ENCODE measurements around the gene NCOA7.
"Not testable (repeated sequence)": the region's sequence is repeated elsewhere in the genome, so short reads cannot be mapped to it uniquely, and the experiment has no call there.

Gene NCOA7

DNA sequence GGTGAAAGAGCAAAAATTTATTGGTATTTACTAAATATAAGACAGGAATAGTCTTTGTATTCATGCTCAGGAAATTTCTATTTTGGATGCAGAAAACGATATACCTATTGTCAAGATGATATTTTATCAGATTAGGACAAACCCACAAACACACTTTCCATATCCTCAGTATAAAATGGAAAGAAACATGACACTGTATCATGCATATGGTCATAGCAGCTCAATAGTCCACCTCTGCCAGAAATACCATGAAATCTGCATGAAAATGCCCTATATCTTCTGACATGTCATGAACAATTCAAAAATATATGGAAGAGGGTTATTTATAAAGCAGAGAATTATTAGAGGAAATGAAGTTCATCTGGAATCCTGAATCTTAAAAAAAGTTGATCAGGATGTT is 154.1 kb downstream of the NCOA7 start:
- Histone ChIP-seq H3K9ac (ENCODE audit: low read depth, low read length) (no peak overlapping the region), H3K27ac (ENCODE audit: low read depth, low read length) (no peak overlapping the region), H3K36me3 (ENCODE audit: insufficient read depth, low read length) (no peaks in the 10 kb centered on the region), H3K27me3 (ENCODE audit: insufficient read depth, low read length) (no peaks in the 10 kb centered on the region), H3K4me3 (ENCODE audit: low read length) (no peak overlapping the region), H3K9me3 (ENCODE audit: insufficient read depth, low read depth, low read length) (no peaks in the 10 kb centered on the region), H3K4me1 (ENCODE audit: insufficient read depth, low read length) (no peaks in the 10 kb centered on the region)
- 83% methylated on average over 1 of the region's 1 CpG for WGBS

DNA sequence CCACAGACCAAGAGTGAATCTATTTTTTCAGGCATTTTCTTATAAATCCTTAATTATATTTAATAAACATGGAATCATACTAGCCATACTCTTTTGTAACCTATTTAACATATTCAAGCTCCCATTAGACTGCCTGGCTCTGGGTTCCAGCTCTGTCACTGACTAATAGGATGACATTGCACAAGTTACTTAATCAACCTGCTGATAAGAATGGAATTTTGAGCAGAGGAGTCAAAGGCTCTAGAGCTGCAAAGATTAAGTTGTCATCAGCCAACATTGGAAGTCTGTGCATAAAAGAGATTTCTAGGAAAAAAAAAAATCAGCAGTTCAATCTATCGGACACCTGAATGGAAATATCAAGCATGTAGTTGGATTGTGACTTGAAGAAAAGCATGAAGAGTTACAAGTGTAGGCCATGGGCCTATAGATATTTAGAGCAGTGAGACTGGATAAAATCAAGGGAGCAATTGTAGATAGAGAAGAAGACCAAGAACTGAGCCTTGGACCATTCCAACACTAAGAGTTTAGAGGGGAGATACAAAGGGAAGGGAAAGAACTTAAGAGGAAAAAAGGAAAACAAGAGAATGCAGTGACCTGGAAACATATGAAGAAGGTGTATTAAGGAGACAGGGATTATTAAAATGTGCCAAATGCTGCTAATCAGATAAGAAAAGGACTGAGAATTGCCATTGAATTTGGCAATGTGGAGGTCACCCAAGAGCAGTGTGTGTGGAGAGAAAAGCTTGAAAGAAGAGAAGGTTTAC is 154.8 kb downstream of the NCOA7 start:
- H3K9me3 ChIP-seq (ENCODE audit: insufficient read depth, low read depth, low read length) = no peaks in the 10 kb centered on the region
- 94% methylated on average over 1 of the region's 1 CpG for WGBS
- H3K9ac ChIP-seq (ENCODE audit: low read depth, low read length) = no peak overlapping the region
- no peaks in the 10 kb centered on the region for H3K36me3 ChIP-seq (ENCODE audit: insufficient read depth, low read length)
- no peaks in the 10 kb centered on the region for H3K4me1 ChIP-seq (ENCODE audit: insufficient read depth, low read length)
- no peak overlapping the region for H3K4me3 ChIP-seq (ENCODE audit: low read length)
- H3K27ac ChIP-seq (ENCODE audit: low read depth, low read length) = no peak overlapping the region
- no peaks in the 10 kb centered on the region for H3K27me3 ChIP-seq (ENCODE audit: insufficient read depth, low read length)

DNA sequence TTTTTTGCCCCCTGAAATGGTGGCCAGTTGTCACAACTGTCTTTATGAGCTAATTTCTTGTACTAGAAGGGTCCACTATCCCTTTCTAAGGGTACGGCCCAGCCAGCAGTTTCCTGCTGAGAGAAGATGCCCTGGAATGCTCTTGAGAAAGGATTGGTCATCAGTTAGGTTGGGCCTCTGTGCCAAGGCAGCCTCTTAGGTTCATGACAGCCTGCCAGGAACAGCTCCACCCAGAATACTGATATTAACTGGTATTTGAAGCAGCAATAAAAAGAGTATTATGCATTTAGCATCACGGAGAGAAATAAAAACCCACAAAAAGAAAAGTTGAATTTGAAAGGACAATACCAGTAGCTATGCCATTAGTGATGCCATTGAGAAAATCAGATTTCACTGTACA is 156.9 kb downstream of the NCOA7 start:
- Histone ChIP-seq H3K4me1 (ENCODE audit: insufficient read depth, low read length) (no peaks in the 10 kb centered on the region), H3K27me3 (ENCODE audit: insufficient read depth, low read length) (no peaks in the 10 kb centered on the region), H3K4me3 (ENCODE audit: low read length) (no peak overlapping the region), H3K27ac (ENCODE audit: low read depth, low read length) (no peak overlapping the region), H3K9me3 (ENCODE audit: insufficient read depth, low read depth, low read length) (peaks cover 5% of the 10 kb centered on the region; the same call in 1 of the 2 replicates), H3K9ac (ENCODE audit: low read depth, low read length) (no peak overlapping the region), H3K36me3 (ENCODE audit: insufficient read depth, low read length) (no peaks in the 10 kb centered on the region)
- WGBS = 82% methylated on average over 1 of the region's 2 CpGs

DNA sequence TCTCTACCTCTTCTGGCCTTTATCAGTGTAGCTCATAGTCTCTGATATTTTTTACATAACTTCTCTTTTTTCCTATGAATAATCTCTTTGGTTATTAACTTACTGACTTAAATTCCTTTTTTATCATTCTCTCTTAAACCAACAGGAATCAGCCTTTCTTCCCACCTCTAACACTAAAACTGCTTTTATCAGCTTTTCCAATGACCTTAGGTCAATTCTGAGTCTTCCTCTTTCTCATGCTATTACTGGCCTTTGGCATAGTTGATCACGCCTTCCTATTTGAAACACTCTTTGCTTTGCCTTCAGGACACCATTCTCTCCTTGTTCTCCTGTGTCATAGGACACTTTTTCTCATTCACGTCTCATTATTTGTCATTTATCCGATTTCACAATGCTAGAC is 157.7 kb downstream of the NCOA7 start:
- H3K36me3 ChIP-seq (ENCODE audit: insufficient read depth, low read length) = no peaks in the 10 kb centered on the region
- peaks cover 8% of the 10 kb centered on the region; the same call in 1 of the 2 replicates for H3K9me3 ChIP-seq (ENCODE audit: insufficient read depth, low read depth, low read length)
- H3K4me3 ChIP-seq (ENCODE audit: low read length) = no peak overlapping the region
- WGBS = 87% methylated on average over 3 of the region's 3 CpGs
- H3K27me3 ChIP-seq (ENCODE audit: insufficient read depth, low read length) = no peaks in the 10 kb centered on the region
- no peaks in the 10 kb centered on the region for H3K4me1 ChIP-seq (ENCODE audit: insufficient read depth, low read length)
- no peak overlapping the region for H3K27ac ChIP-seq (ENCODE audit: low read depth, low read length)
- no peak overlapping the region for H3K9ac ChIP-seq (ENCODE audit: low read depth, low read length)

DNA sequence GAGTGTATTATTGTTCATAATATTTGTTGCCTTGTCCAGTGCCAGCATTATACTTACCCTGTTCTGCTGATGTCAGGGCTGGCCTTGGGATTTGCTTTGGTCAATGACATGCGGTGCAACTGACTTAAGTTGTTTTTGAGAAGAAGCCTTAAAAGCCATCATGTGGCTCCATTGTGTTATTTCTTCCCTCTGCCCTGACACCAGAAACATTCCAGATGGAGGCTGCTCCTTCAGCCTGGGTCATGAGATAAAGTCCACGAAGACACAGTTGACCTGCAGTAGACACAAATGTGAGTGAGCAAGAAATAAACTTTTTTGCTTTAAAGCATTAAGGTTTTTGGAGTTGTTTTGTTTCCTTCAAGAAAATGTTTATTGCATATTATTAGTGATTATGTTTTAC is 158.3 kb downstream of the NCOA7 start:
- Histone ChIP-seq H3K36me3 (ENCODE audit: insufficient read depth, low read length) (no peaks in the 10 kb centered on the region), H3K4me3 (ENCODE audit: low read length) (no peak overlapping the region), H3K27ac (ENCODE audit: low read depth, low read length) (no peak overlapping the region), H3K4me1 (ENCODE audit: insufficient read depth, low read length) (no peaks in the 10 kb centered on the region), H3K27me3 (ENCODE audit: insufficient read depth, low read length) (no peaks in the 10 kb centered on the region), H3K9ac (ENCODE audit: low read depth, low read length) (no peak overlapping the region), H3K9me3 (ENCODE audit: insufficient read depth, low read depth, low read length) (peaks cover 8% of the 10 kb centered on the region; the same call in 1 of the 2 replicates)
- 95% methylated on average over 2 of the region's 2 CpGs for WGBS

DNA sequence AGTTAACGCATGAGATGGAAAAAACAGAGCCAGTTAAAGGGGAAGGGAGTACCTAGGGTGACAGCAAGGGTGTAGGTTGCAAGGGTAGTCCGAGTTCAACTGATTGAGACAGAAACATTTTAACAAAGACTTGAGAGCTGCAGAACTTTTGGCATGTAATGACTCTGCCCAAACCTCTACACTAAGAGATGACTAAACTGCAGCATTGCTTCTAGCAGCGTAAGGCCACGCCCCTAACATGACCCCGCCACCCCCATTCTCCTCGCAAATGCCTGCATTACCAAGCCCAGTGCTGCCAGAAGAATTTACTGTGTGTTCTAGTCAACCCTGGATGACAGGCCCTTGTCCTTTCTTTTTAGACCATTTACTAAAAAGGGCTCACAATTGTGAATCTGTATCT is 159.5 kb downstream of the NCOA7 start:
- Histone ChIP-seq H3K27me3 (ENCODE audit: insufficient read depth, low read length) (no peaks in the 10 kb centered on the region; the same call in 1 of the 2 replicates), H3K4me1 (ENCODE audit: insufficient read depth, low read length) (no peaks in the 10 kb centered on the region), H3K27ac (ENCODE audit: low read depth, low read length) (no peak overlapping the region), H3K36me3 (ENCODE audit: insufficient read depth, low read length) (no peaks in the 10 kb centered on the region), H3K4me3 (ENCODE audit: low read length) (no peak overlapping the region), H3K9me3 (ENCODE audit: insufficient read depth, low read depth, low read length) (peaks cover 8% of the 10 kb centered on the region; the same call in 1 of the 2 replicates), H3K9ac (ENCODE audit: low read depth, low read length) (no peak overlapping the region)
- WGBS = 67% methylated on average over 6 of the region's 6 CpGs

DNA sequence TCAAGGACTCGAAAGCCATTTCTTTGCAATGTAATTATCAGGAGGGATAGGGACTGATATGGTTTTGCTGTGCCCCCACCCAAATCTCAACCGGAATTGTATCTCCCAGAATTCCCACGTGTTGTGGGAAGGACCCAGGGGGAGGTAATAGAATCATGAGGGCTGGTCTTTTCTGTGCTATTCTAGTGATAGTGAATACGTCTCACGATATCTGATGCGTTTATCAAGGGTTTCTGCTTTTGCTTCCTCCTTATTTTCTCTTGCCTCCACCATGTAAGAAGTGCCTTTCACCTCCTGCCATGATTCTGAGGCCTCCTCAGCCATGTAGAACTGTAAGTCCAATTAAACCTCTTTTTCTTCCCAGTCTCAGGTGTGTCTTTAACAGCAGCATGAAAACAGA is 160.0 kb downstream of the NCOA7 start:
- not testable (repeated sequence) for H3K4me3 ChIP-seq (ENCODE audit: low read length); H3K9ac ChIP-seq (ENCODE audit: low read depth, low read length); H3K27me3 ChIP-seq (ENCODE audit: insufficient read depth, low read length); H3K4me1 ChIP-seq (ENCODE audit: insufficient read depth, low read length); H3K27ac ChIP-seq (ENCODE audit: low read depth, low read length); H3K9me3 ChIP-seq (ENCODE audit: insufficient read depth, low read depth, low read length); H3K36me3 ChIP-seq (ENCODE audit: insufficient read depth, low read length)
- WGBS = 79% methylated on average over 6 of the region's 6 CpGs

DNA sequence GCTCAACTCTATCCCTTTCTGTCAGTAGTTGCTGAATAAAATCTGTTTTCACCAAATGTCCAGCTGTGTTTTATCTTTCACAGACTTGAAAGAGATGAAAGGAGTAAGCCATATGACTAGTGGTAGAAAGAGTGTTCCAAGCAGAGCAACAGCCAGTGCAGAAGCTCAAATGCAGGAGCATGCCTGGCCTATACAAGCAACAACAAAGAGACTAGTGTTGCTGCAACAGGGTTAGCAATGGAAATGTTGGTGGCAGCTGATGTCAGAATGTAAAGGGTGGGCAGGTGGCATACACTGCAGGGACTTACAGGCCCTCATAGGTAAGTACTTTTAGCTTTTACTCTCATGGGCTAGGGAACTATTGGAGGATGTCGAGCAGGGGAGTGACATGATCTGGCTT is 160.6 kb downstream of the NCOA7 start:
- Histone ChIP-seq H3K4me3 (ENCODE audit: low read length) (no peak overlapping the region), H3K4me1 (ENCODE audit: insufficient read depth, low read length) (0 out of 2 replicates have a peak, but pooled peaks cover 3% of the 10 kb centered on the region), H3K9me3 (ENCODE audit: insufficient read depth, low read depth, low read length) (peaks cover 8% of the 10 kb centered on the region; the same call in 1 of the 2 replicates), H3K27me3 (ENCODE audit: insufficient read depth, low read length) (no peaks in the 10 kb centered on the region; the same call in 1 of the 2 replicates), H3K9ac (ENCODE audit: low read depth, low read length) (no peak overlapping the region), H3K27ac (ENCODE audit: low read depth, low read length) (no peak overlapping the region), H3K36me3 (ENCODE audit: insufficient read depth, low read length) (no peaks in the 10 kb centered on the region)
- 84% methylated on average over 1 of the region's 1 CpG for WGBS

DNA sequence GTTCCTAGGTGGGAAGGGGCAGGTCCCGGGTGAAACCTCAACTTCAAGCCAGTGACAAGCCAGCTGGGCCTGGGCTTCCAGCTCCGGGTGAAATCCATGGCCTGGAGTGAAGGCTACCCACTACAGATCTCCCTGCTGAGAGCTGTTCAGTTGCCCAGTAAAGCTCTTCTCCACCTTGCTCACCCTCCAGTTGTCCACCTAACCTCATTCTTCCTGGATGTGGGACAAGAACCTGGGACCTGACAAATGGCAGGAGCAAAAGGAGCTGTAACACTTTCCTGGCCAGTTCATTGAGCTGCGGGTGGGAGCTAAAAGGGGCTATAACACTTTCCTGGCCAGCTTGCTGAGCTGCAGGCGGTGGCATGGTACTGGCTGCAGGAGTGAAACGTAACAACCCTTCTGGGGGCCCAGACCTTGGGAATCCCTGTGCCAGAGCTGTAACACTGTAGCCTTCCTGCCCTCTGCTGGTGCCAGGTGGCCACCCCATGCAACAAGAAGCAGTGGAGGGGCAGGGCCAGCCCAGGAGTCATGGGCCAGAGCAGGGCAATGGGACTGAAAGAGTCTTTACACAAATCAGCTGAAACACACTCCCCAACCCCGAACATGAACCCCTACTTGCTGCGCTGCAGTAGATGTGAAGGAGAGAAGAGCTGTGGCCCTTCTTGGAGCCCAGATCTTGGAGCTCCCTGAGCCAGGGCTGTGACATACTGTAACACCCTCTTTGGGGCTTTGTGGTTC is 162.2 kb downstream of the NCOA7 start:
- H3K4me3 ChIP-seq (ENCODE audit: low read length) = no peak overlapping the region

DNA sequence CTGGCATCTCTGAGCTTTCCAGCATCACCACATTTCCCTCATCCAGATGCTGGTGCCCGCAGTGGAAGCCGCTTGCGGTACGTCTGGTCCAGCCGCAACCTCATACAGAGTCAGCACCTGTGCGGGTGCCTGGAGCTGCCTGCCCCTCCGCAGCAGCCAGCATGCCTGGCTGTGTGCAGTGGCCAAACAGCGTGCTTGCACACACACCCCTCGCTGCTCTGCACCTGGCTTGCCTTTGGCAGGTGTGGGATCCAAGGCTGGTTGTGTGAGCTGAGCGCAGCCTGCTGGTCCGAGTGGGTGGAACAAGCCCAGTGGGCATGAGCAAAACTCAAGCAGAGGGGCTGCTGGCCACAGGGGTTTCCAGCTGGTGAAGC is 162.7 kb downstream of the NCOA7 start:
- H3K27me3 ChIP-seq (ENCODE audit: insufficient read depth, low read length) = no peaks in the 10 kb centered on the region; the same call in 1 of the 2 replicates
- H3K27ac ChIP-seq (ENCODE audit: low read depth, low read length) = no peak overlapping the region
- H3K36me3 ChIP-seq (ENCODE audit: insufficient read depth, low read length) = no peaks in the 10 kb centered on the region
- peaks cover 13% of the 10 kb centered on the region; the same call in 1 of the 2 replicates for H3K4me1 ChIP-seq (ENCODE audit: insufficient read depth, low read length)
- 84% methylated on average over 11 of the region's 11 CpGs for WGBS
- H3K9me3 ChIP-seq (ENCODE audit: insufficient read depth, low read depth, low read length) = peaks cover 8% of the 10 kb centered on the region; the same call in 1 of the 2 replicates
- H3K4me3 ChIP-seq (ENCODE audit: low read length) = no peak overlapping the region
- H3K9ac ChIP-seq (ENCODE audit: low read depth, low read length) = no peak overlapping the region

More for the DNA sequence above, 162.2 kb downstream of the NCOA7 start:
- H3K9ac ChIP-seq (ENCODE audit: low read depth, low read length) = no peak overlapping the region
- peaks cover 9% of the 10 kb centered on the region; the same call in 1 of the 2 replicates for H3K4me1 ChIP-seq (ENCODE audit: insufficient read depth, low read length)
- H3K36me3 ChIP-seq (ENCODE audit: insufficient read depth, low read length) = no peaks in the 10 kb centered on the region
- H3K27me3 ChIP-seq (ENCODE audit: insufficient read depth, low read length) = no peaks in the 10 kb centered on the region; the same call in 1 of the 2 replicates
- WGBS = 82% methylated on average over 7 of the region's 7 CpGs
- H3K9me3 ChIP-seq (ENCODE audit: insufficient read depth, low read depth, low read length) = peaks cover 8% of the 10 kb centered on the region; the same call in 1 of the 2 replicates
- H3K27ac ChIP-seq (ENCODE audit: low read depth, low read length) = no peak overlapping the region

DNA sequence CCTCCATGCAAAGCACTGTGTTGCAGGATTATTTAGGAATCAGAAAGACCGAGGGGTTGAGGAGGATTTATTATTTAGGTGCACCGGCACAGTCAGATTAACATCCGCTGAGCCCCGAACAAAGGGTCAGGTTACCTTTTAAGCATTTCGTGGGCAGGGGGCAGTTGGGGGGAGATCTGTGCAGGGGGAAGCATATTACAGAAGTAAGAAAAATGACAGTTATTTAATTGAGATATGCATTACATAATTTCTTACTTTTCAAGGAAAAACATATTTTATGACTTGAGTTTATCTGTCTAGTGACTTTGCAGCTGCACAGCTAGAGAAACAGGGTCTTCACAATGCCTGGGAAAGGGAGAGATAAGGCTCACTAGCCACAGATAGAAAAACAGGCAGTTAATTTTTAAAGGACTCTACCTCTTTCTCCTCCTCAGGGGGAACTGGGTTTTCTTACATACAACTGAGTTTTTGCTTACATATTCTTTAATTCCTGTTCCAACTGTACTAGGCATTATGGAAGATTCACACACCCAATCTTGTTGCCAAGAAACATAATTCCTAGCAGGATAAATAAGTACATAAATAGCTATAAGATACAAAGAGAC is 164.1 kb downstream of the NCOA7 start:
- no peaks in the 10 kb centered on the region for H3K36me3 ChIP-seq (ENCODE audit: insufficient read depth, low read length)
- 69% methylated on average over 5 of the region's 5 CpGs for WGBS
- no peak overlapping the region for H3K4me3 ChIP-seq (ENCODE audit: low read length)
- peaks cover 8% of the 10 kb centered on the region; the same call in 1 of the 2 replicates for H3K9me3 ChIP-seq (ENCODE audit: insufficient read depth, low read depth, low read length)
- H3K27ac ChIP-seq (ENCODE audit: low read depth, low read length) = no peak overlapping the region
- no peak overlapping the region for H3K9ac ChIP-seq (ENCODE audit: low read depth, low read length)
- peaks cover 13% of the 10 kb centered on the region; the same call in 1 of the 2 replicates for H3K4me1 ChIP-seq (ENCODE audit: insufficient read depth, low read length)
- no peaks in the 10 kb centered on the region; the same call in 1 of the 2 replicates for H3K27me3 ChIP-seq (ENCODE audit: insufficient read depth, low read length)

Data from HUES64 (cell line).